HEK293T (cell line): ENCODE results near the gene TECRL.

ENCODE experiments used
- ARNT ChIP-seq: fragments of 450-650 bp; IDR thresholded peaks from 2 replicates; pipeline ENCODE4 v1.6.1; 2017; ENCODE audit warnings: mild to moderate bottlenecking
- CTBP1 ChIP-seq: fragments of 450-650 bp; IDR thresholded peaks from 2 replicates; pipeline ENCODE4 v1.6.1; 2016; ENCODE audit warnings: borderline replicate concordance
- ELF4 ChIP-seq: fragments of 450-650 bp; IDR thresholded peaks from 2 replicates; pipeline ENCODE4 v1.6.1; 2017; ENCODE audit warnings: antibody characterized with exemption
- FOXK2 ChIP-seq: fragments of 450-650 bp; IDR thresholded peaks from 2 replicates; pipeline ENCODE4 v1.6.1; 2016; ENCODE audit warnings: mild to moderate bottlenecking
- FOXM1 ChIP-seq: fragments of 450-650 bp; IDR thresholded peaks from 2 replicates; pipeline ENCODE4 v1.6.1; 2017; ENCODE audit warnings: mild to moderate bottlenecking, borderline replicate concordance
- HDGF ChIP-seq: fragments of 450-650 bp; IDR thresholded peaks from 2 replicates; pipeline ENCODE4 v1.6.1; 2017; ENCODE audit warnings: antibody characterized with exemption, borderline replicate concordance
- LEF1 ChIP-seq: fragments of 450-650 bp; IDR thresholded peaks from 2 replicates; pipeline ENCODE4 v1.6.1; 2017; ENCODE audit warnings: mild to moderate bottlenecking, borderline replicate concordance
- SP1 ChIP-seq: fragments of 450-650 bp; IDR thresholded peaks from 2 replicates; pipeline ENCODE4 v1.6.1; 2017
- SUZ12 ChIP-seq: fragments of 450-650 bp; IDR thresholded peaks from 2 replicates; pipeline ENCODE4 v1.6.1; 2016; ENCODE audit warnings: mild to moderate bottlenecking
- ZNF384 ChIP-seq: fragments of 450-650 bp; IDR thresholded peaks from 2 replicates; pipeline ENCODE4 v1.6.1; 2016
- TF ChIP-seq, protein P1 (sequence below): fragments of 450-650 bp; IDR thresholded peaks from 2 replicates; pipeline ENCODE4 v1.6.1; 2016

DNA sequence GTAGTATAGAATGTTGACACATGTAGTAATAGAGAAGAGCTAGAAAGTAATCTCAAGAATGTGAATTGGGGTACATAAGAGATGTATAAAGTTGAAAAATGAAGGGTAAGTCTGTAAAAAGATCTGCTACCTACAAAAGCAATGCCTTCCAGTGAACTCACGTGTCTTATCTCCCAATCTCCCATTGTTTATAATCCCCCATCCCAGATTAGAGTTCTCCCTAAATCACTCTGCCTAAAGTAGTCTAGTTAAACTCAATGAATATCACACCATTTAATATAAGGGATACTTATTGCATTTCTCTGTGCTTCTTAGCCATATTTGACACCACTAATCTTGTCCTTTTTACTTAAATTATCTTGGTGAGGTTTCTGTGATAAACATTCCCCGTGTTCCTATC is 6.6 kb downstream of the TECRL start:
- no peak for TF ChIP-seq SUZ12
- TF ChIP-seq LEF1 = no peak
- TF ChIP-seq ARNT = no peak
- TF ChIP-seq FOXK2 = no peak
- no peak for TF ChIP-seq ELF4
- TF ChIP-seq SP1 = no peak
- no peak for TF ChIP-seq ZNF384
- TF ChIP-seq, protein P1, sequence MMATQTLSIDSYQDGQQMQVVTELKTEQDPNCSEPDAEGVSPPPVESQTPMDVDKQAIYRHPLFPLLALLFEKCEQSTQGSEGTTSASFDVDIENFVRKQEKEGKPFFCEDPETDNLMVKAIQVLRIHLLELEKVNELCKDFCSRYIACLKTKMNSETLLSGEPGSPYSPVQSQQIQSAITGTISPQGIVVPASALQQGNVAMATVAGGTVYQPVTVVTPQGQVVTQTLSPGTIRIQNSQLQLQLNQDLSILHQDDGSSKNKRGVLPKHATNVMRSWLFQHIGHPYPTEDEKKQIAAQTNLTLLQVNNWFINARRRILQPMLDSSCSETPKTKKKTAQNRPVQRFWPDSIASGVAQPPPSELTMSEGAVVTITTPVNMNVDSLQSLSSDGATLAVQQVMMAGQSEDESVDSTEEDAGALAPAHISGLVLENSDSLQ = no peak
- no peak for TF ChIP-seq HDGF
- no peak for TF ChIP-seq FOXM1
- no peak for TF ChIP-seq CTBP1
